GM23248 (cell line): ENCODE data around the gene APOL4.

ENCODE experiments used
- EZH2 ChIP-seq: fragments of 200-600 bp; sonication (generic); IDR thresholded peaks from 2 replicates; pipeline ENCODE4 v1.6.1; 2018; ENCODE audit warnings: antibody characterized with exemption, mild to moderate bottlenecking; ENCODE audit not compliant: insufficient read depth, poor library complexity, severe bottlenecking
- EZH2phosphoT487 ChIP-seq: fragments of 200-600 bp; sonication (generic); IDR thresholded peaks from 2 replicates; pipeline ENCODE4 v1.6.1; 2018; ENCODE audit warnings: antibody characterized with exemption, moderate library complexity, mild to moderate bottlenecking, low read depth; ENCODE audit not compliant: insufficient read depth

- TF ChIP-seq EZH2 = no peak
- TF ChIP-seq EZH2phosphoT487 = no peak
Measured at GRCh38 chr22:36156515-36157419, 44.8 kb downstream of the APOL4 start.
